ENCODE results near the gene ASMTL.
"Not testable (repeated sequence)": the region's sequence is repeated elsewhere in the genome, so short reads cannot be mapped to it uniquely, and the experiment has no call there.

Gene ASMTL

GRCh38 chrX:1453395-1453783 is 680 bp upstream of the ASMTL start:
- DNase-seq, result no peak

DNA sequence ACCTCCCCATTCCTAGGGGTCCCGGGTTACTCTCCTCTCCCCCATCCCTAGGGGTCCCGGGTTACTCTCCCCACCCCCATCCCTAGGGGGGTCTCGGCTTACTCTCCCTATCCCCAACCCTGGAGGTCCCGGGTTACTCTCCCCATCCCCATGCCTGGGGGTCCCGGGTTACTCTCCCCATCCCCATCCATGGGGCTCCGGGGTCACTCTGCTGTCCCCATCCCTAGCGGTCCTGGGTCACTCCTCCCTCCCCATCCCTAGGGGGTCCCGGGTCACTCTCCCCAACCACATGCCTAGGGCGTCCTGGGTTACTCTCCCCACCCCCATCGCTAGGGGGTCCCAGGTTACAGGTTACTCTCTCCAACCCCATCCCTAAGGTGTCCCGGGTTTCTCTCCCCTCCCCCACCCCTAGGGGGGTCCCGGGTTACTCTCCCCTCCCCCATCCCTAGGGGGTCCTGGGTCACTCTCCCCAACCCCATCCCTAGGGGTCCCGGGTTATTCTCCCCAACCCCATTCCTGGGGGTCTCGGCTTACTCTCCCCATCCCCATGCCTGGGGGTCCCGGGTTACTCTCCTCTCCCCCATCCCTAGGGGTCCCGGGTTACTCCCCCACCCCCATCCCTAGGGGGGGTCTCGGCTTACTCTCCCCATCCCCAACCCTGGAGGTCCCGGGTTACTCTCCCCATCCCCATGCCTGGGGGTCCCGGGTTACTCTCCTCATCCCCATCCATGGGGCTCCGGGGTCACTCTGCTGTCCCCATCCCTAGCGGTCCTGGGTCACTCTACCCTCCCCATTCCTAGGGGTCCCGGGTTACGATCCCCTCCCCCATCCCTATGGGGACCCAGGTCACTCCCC is 821 bp downstream of the ASMTL start:
- no peak for DNase-seq

- no peak for DNase-seq
Observed at GRCh38 chrX:1451251-1451660, 1.5 kb downstream of the ASMTL start.

GRCh38 chrX:1450361-1451161 is 2.1 kb downstream of the ASMTL start:
- no peak for DNase-seq

DNA sequence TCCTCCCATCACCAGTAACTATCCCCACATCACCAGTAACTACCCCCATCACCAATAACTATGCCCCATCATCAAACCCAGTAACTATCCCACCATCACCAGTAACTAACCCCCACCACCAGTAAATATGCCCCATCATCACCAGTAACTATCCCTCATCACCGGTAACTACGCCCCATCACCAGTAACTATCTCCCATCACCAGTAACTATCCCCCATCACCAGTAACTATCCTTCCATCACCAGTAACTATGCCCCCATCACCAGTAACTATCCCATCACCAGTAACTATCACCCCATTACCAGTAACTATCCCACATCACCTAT is 2.9 kb downstream of the ASMTL start:
- DNase-seq, result no peak

GRCh38 chrX:1449036-1449822 is 3.5 kb downstream of the ASMTL start:
- DNase-seq, result no peak

- not testable (repeated sequence) for DNase-seq
Observed at GRCh38 chrX:1448573-1449001, 4.1 kb downstream of the ASMTL start.

DNA sequence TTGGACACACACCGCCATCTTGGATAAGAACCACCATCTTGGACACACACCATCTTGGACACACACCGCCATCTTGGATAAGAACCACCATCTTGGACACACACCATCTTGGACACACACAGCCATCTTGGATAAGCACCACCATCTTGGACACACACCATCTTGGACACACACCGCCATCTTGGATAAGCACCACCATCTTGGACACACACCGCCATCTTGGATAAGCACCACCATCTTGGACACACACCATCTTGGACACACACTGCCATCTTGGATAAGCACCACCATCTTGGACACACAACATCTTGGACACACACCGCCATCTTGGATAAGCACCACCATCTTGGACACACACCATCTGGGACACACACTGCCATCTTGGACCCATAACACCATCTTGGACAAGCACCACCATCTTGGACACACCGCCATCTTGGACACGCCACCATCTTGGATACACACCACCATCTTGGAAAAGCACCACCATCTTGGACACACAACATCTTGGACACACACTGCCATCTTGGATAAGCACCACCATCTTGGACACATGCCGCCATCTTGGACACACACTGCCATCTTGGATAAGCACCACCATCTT is 4.6 kb downstream of the ASMTL start:
- DNase-seq, result not testable (repeated sequence)

- not testable (repeated sequence) for DNase-seq
Observed at GRCh38 chrX:1446984-1447968, 5.4 kb downstream of the ASMTL start.

GRCh38 chrX:1444561-1445500 is 7.9 kb downstream of the ASMTL start:
- DNase-seq, result no peak

DNA sequence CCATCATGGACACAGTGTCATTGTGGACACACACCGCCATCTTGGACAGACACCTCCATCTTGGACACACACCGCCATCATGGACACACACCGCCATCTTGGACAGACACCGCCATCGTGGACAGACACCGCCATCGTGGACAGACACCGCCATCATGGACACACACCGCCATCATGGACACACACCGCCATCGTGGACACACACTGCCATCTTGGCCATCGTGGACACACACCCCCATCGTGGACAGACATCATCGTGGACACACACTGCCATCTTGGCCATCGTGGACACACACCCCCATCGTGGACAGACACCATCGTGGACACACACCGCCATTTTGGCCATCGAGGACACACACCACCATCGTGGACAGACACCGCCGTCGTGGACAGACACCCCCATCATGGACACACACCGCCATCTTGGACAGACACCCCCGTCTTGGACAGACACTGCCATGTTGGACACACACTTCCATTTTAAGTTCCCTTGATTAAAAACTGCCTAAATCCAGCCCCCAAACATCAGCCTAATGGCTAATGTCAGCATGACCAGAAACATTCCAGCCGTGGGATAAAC is 9.1 kb downstream of the ASMTL start:
- DNase-seq, result no peak

GRCh38 chrX:1442724-1443367 is 9.9 kb downstream of the ASMTL start:
- no peak for DNase-seq

DNA sequence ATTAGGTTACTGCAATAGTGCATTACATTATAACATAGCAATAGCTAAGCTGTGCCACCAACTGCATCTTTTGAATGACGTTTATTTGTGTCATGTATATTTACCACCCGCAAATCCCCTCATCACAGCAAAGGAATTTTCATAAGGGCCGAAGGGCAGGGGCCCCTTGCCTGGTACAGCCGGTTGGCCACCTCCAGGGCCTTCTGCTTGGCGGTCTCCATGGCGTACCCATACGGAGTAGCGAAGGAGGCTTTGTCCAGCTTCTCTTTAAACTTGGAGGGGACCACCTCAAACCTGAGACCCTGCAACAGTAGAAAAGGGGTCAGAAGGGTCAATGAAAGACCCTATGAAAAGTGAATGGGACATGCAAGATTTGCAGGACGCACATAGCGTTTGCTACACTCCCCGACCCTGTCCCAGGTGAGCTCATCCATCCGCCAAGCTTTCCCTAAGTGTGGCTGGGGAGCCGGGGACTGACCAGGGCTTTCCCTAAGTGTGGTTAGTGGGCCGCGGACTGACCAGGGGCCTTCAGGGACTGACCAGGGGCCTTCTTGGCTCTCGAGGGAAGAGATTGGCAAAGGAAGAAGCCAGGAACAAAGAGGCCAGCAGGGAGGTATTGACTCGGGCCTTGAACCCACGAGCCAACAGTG is 10.6 kb downstream of the ASMTL start:
- no peak for DNase-seq

DNA sequence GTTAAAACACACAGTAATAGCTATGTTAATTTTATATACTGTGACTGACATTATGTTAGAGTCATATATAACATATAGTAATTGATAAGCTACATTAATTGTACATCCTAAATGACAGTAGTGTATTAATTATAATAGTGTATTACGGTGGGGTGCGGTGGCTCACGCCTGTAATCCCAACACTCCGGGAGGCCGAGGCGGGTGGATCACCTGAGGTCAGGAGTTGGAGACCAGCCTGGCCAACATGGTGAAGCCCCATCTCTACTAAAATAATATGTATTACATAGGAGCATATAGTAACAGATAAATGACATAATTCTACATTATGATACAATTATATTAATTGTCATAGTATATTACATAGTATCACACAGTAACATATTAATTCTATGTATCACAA is 12.2 kb downstream of the ASMTL start:
- no peak for DNase-seq

DNA sequence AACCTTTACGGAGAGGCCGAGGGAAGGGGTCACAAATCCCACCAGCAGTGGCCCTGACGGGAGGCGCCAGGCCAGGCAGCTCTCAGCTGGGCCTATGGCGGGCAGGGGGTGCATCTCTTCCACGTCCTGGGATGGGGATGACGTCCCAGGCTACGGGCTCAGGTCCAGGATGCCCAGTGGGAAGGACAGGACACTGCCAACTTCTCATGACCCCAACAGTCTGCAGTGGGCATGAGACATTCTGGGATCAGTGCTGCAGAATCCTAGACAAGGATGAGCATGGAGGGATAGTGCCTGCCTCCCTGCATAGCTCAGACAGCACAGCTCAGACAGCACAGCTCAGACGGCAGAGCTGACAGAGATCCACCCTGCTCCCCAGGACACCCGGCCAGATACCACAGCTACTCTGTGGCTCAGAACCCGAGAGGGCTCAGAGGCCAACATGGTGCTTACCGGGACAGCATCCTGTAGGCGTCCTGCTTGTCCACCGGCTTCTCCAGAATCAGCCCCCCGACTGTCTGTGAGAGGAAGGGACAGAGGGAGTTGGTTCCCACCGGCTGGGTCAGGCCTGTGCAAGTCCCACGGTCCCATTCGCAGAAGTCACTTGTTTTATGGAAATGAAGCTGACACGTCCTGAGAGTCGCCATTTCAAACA is 17.3 kb downstream of the ASMTL start:
- no peak for DNase-seq

DNA sequence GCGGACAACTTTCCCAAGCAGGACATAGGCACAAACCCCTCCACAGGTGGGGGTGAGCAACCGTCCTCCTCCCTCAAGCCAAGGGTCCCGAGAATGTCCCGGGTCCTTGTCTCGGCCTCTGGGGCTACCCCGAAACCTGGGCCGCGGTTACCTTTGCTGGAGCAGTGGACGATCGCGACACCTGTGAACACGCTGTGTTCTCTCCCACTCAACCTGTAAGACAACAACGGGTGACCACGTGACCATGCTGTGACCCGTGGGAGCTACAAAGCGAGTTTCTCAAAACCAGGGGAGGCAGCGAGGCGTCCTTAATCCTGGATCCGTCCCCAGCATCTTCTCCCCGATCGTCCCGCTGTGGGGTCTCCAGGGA is 17.9 kb downstream of the ASMTL start:
- no peak for DNase-seq

- no peak for DNase-seq
Observed at GRCh38 chrX:1433646-1434357, 18.9 kb downstream of the ASMTL start.

DNA sequence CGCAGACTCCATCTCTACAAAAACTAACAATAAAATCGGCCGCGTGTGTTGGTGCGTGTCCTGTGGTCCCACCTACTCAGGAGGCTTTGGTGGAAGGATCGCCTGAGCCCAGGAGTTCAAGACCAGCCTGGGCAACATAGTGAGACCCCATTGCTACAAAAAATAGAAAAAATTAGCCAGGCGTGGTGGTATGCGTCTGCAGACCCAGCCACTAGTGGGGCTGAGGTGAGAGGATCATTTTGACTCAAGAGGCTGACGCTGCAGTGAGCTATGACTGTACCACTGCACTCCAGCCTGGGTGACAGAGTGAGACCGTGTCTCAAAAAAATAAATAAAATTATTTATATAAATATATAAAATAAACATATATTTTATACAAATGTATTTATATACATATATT is 22.3 kb downstream of the ASMTL start:
- no peak for DNase-seq
